ENCODE results near the gene KCNIP4. TPM values are rescaled to one million over a fixed set of nuclear protein-coding genes. Genes with fewer than 3 reads are reported as not detected.

The KCNIP4 gene
- total and polyA plus RNA-seq, 2 experiments from 2014 or later: 0.69 to 1.00 TPM

DNA sequence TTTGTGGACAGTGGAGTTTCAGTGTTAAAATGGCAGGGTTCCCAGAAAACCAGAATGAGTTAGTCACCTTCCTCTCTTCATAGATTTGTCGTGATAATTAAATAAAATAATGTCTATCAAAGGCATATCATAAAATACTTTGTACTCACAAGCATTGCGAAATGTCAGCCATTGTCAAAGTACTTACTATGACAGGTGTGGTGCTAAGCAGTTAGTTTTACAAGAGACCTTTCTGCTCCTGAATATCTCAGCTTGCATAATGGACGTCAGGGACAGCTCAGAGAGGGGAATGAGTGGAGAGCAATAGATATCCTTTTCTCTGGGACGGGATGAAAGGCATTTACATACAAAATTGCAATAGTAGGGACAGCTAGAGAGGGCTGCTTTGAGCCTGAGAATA lies 560.9 kb downstream of the KCNIP4 start:
- no peak overlapping the region for H3K4me2 ChIP-seq
- TF ChIP-seq CTCF (IDR thresholded peaks at IDR 0.05; ENCODE audit: poor library complexity) (no peak), EZH2phosphoT487 (IDR thresholded peaks at IDR 0.05; ENCODE audit: low read depth, severe bottlenecking, unreplicated experiment) (no peak), EZH2 (IDR thresholded peaks at IDR 0.05; ENCODE audit: borderline replicate concordance) (no peak)
- no peaks in the 10 kb centered on the region for H4K20me1 ChIP-seq (ENCODE audit: insufficient read depth, poor library complexity, severe bottlenecking)
- no peak overlapping the region for H3K27ac ChIP-seq
- H3K36me3 ChIP-seq (replicated peaks; ENCODE audit: insufficient read depth, low read depth): no peaks in the 10 kb centered on the region
- DNase-seq (ENCODE audit: low spot score): peak; percentile 4
- no peaks in the 10 kb centered on the region for H3K79me2 ChIP-seq
- H3K4me1 ChIP-seq (ENCODE audit: insufficient read depth): no peaks in the 10 kb centered on the region
- WGBS (ENCODE audit: low lambda C conversion rate, missing lambda C conversion rate): 49% methylated on average over 4 of the region's 4 CpGs
- no peak overlapping the region for H2AFZ ChIP-seq
- H3K4me3 ChIP-seq: no peak overlapping the region
- H3K27me3 ChIP-seq: no peaks in the 10 kb centered on the region
- H3K9me2 ChIP-seq (replicated peaks; ENCODE audit: insufficient read depth): no peaks in the 10 kb centered on the region
- H3K9me3 ChIP-seq (ENCODE audit: low read depth): no peaks in the 10 kb centered on the region

DNA sequence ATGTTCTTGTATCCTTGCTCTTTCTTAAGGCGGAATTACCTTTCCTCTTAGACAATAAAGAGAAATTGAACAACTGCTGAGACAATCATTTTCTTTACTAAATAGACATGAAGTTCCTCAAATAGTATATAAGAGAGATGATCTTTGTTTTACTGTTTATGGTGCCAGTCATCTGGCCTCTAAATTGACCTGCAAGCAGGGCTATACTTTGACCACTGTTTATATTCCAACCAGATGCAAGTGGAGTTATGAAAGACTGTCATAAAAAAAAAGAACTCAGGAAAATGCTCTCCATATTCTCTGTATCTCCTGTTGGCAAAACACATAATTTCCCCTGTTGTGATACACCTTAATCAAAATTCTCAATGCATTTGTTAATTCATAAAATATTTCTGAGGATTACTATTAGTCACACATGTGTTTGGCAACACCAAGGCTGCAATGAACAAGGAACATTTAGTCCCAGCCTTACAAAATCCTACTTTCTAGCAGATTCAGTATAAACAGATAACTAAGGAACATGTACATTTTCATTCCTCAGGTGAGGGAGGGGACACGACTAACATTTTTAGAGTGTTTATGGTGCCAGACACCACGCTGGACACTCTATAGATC lies 562.3 kb downstream of the KCNIP4 start:
- Histone ChIP-seq H4K20me1 (ENCODE audit: insufficient read depth, poor library complexity, severe bottlenecking) (no peaks in the 10 kb centered on the region), H3K36me3 (replicated peaks; ENCODE audit: insufficient read depth, low read depth) (no peaks in the 10 kb centered on the region), H3K27me3 (no peaks in the 10 kb centered on the region), H3K4me3 (no peak overlapping the region), H3K27ac (no peak overlapping the region), H3K9me2 (replicated peaks; ENCODE audit: insufficient read depth) (no peaks in the 10 kb centered on the region), H3K4me2 (no peak overlapping the region), H2AFZ (no peak overlapping the region), H3K79me2 (no peaks in the 10 kb centered on the region), H3K9me3 (ENCODE audit: low read depth) (no peaks in the 10 kb centered on the region), H3K4me1 (ENCODE audit: insufficient read depth) (no peaks in the 10 kb centered on the region)
- TF ChIP-seq CTCF (IDR thresholded peaks at IDR 0.05; ENCODE audit: poor library complexity) (no peak), EZH2 (IDR thresholded peaks at IDR 0.05; ENCODE audit: borderline replicate concordance) (no peak), EZH2phosphoT487 (IDR thresholded peaks at IDR 0.05; ENCODE audit: low read depth, severe bottlenecking, unreplicated experiment) (no peak)
- no peak for DNase-seq (ENCODE audit: low spot score)
- WGBS (ENCODE audit: low lambda C conversion rate, missing lambda C conversion rate): 82% methylated on average over 3 of the region's 3 CpGs

DNA sequence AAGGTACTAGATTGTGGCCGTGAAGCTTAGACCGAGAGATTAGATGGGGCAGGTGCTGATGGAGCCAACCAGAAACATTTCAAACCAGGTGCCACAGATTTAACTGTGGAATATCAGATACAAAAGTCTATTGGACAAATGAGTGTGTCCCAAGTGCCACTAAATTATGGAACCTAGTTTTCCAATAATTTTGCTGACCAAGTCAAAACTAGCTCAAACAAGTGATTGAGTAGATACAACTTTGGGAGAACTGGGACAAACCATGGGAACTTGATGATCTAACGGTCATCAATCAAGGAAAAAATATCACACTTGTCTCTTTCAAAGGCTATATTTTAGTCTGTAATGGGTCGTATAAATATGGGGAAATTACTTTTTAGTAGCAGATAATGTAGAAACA lies 562.9 kb downstream of the KCNIP4 start:
- Histone ChIP-seq H3K27me3 (no peaks in the 10 kb centered on the region), H3K27ac (no peak overlapping the region), H4K20me1 (ENCODE audit: insufficient read depth, poor library complexity, severe bottlenecking) (no peaks in the 10 kb centered on the region), H3K9me2 (replicated peaks; ENCODE audit: insufficient read depth) (no peaks in the 10 kb centered on the region), H2AFZ (no peak overlapping the region), H3K4me1 (ENCODE audit: insufficient read depth) (no peaks in the 10 kb centered on the region), H3K9me3 (ENCODE audit: low read depth) (no peaks in the 10 kb centered on the region), H3K36me3 (replicated peaks; ENCODE audit: insufficient read depth, low read depth) (no peaks in the 10 kb centered on the region), H3K4me2 (no peak overlapping the region), H3K4me3 (no peak overlapping the region), H3K79me2 (no peaks in the 10 kb centered on the region)
- no peak for DNase-seq (ENCODE audit: low spot score)
- 91% methylated on average over 4 of the region's 4 CpGs for WGBS (ENCODE audit: low lambda C conversion rate, missing lambda C conversion rate)
- TF ChIP-seq EZH2 (IDR thresholded peaks at IDR 0.05; ENCODE audit: borderline replicate concordance) (no peak), EZH2phosphoT487 (IDR thresholded peaks at IDR 0.05; ENCODE audit: low read depth, severe bottlenecking, unreplicated experiment) (no peak), CTCF (IDR thresholded peaks at IDR 0.05; ENCODE audit: poor library complexity) (no peak)

Data from hepatocyte (in vitro differentiated cells).